ENCODE data around the gene ABCB11.

- TF ChIP-seq, protein P1, sequence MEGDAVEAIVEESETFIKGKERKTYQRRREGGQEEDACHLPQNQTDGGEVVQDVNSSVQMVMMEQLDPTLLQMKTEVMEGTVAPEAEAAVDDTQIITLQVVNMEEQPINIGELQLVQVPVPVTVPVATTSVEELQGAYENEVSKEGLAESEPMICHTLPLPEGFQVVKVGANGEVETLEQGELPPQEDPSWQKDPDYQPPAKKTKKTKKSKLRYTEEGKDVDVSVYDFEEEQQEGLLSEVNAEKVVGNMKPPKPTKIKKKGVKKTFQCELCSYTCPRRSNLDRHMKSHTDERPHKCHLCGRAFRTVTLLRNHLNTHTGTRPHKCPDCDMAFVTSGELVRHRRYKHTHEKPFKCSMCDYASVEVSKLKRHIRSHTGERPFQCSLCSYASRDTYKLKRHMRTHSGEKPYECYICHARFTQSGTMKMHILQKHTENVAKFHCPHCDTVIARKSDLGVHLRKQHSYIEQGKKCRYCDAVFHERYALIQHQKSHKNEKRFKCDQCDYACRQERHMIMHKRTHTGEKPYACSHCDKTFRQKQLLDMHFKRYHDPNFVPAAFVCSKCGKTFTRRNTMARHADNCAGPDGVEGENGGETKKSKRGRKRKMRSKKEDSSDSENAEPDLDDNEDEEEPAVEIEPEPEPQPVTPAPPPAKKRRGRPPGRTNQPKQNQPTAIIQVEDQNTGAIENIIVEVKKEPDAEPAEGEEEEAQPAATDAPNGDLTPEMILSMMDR (IDR thresholded peaks at IDR 0.05): no peak
- no peak for TF ChIP-seq POLR2AphosphoS5 (IDR thresholded peaks at IDR 0.05)
- TF ChIP-seq POLR2A (IDR thresholded peaks at IDR 0.05; ENCODE audit: low read depth): no peak
- TF ChIP-seq EP300 (IDR thresholded peaks at IDR 0.05): no peak
These were observed 19.5 kb upstream of the ABCB11 start for GRCh38 chr2:169050476-169051240.
